Keratinocyte (primary cell): ENCODE measurements around the gene SUSD4. TPM values are rescaled to one million over a fixed set of nuclear protein-coding genes. Genes with fewer than 3 reads are reported as not detected.

ENCODE experiments used
- DNase-seq: peaks from one replicate; pipeline ENCODE4 v3.0.0-alpha.2; 2011; ENCODE audit warnings: low read depth, missing footprints, low spot score
- FAIRE-seq: peaks from 2 replicates; lab custom pipeline; 2011; peaks lifted over from hg19 to GRCh38; lab: Jason Lieb, UNC
- H2AFZ ChIP-seq: 2 replicates; pipeline ENCODE4 v1.6.0; 2012; ENCODE audit warnings: low read length, control low read depth, inconsistent platforms; ENCODE audit not compliant: control insufficient read depth
- H3K27ac ChIP-seq: 2 replicates; pipeline ENCODE4 v1.5.1; 2011; ENCODE audit warnings: low read length; ENCODE audit not compliant: control insufficient read depth, insufficient read depth
- H3K27me3 ChIP-seq: 3 replicates; pipeline ENCODE4 v1.6.0; 2011; ENCODE audit warnings: low read length; ENCODE audit not compliant: control insufficient read depth, insufficient read depth; ENCODE audit errors: extremely low read depth
- H3K36me3 ChIP-seq, 2 experiments: 2 replicates in 1 of 2; 3 replicates in 1 of 2; pipeline ENCODE4 v1.5.1; 2011; ENCODE audit warnings: low read length in 2 of 2, mild to moderate bottlenecking in 1 of 2; ENCODE audit not compliant: control insufficient read depth in 2 of 2, insufficient read depth in 2 of 2; ENCODE audit errors: extremely low read depth in 1 of 2
- H3K4me1 ChIP-seq: 3 replicates; pipeline ENCODE4 v1.5.1; 2011; ENCODE audit warnings: low read length; ENCODE audit not compliant: control insufficient read depth, insufficient read depth; ENCODE audit errors: extremely low read depth
- H3K4me2 ChIP-seq: 3 replicates; pipeline ENCODE4 v1.6.0; 2011; ENCODE audit warnings: low read depth, low read length; ENCODE audit not compliant: control insufficient read depth, insufficient read depth; ENCODE audit errors: extremely low read depth
- H3K4me3 ChIP-seq, 3 experiments: fragments of 200-600 bp in 1 of 3; sonication (generic) in 1 of 3; 2 replicates in 2 of 3; 3 replicates in 1 of 3; pipeline ENCODE4 v1.5.1; 2011 to 2016; ENCODE audit warnings: low read length in 3 of 3, mild to moderate bottlenecking in 3 of 3, control low read depth in 2 of 3, inconsistent platforms in 1 of 3, low read depth in 1 of 3, mixed read lengths in 1 of 3, mixed run types in 1 of 3, moderate library complexity in 1 of 3; ENCODE audit not compliant: control insufficient read depth in 2 of 3, insufficient read depth in 2 of 3; ENCODE audit errors: extremely low read depth in 1 of 3
- H3K79me2 ChIP-seq: 2 replicates; pipeline ENCODE4 v1.6.0; 2012; ENCODE audit warnings: low read length; ENCODE audit not compliant: control insufficient read depth, insufficient read depth
- H3K9ac ChIP-seq: 3 replicates; pipeline ENCODE4 v1.6.0; 2011; ENCODE audit warnings: low read length; ENCODE audit not compliant: control insufficient read depth, insufficient read depth; ENCODE audit errors: extremely low read depth
- H3K9me1 ChIP-seq: 3 replicates; pipeline ENCODE4 v1.6.0; 2011; ENCODE audit warnings: low read length; ENCODE audit not compliant: control insufficient read depth, insufficient read depth; ENCODE audit errors: extremely low read depth
- H3K9me3 ChIP-seq: 2 replicates; pipeline ENCODE4 v1.5.1; 2012; ENCODE audit warnings: low read depth, low read length; ENCODE audit not compliant: control insufficient read depth
- H4K20me1 ChIP-seq: 3 replicates; pipeline ENCODE4 v1.6.0; 2011; ENCODE audit warnings: low read length; ENCODE audit not compliant: control insufficient read depth, insufficient read depth; ENCODE audit errors: extremely low read depth
- EZH2 ChIP-seq: IDR thresholded peaks from one replicate; pipeline ENCODE4 v1.6.1; 2012; ENCODE audit warnings: inconsistent platforms, mild to moderate bottlenecking, low read length, moderate library complexity
- dilution Hi-C: fragments of 300-500 bp; cut with MboI; formaldehyde crosslinking; loops from one replicate; pipeline ENCODE4 v1.7.0; 2020; ENCODE audit warnings: low sequenced_read_pairs; ENCODE audit not compliant: extremely low pct_ligation_motif_present
- polyA plus RNA-seq, 5 experiments: library from polyadenylated mRNA; depleted of rRNA in 3 of 5; stranded (reverse) in 3 of 5; stranded (forward) in 1 of 5; unstranded in 1 of 5; fragments of >200 nt; gene quantifications; 1 replicate in 1 of 5; 2 replicates in 3 of 5; 3 replicates in 1 of 5; pipeline versions ENCODE4 v1.2.1 to v1.2.3, GENCODE V29; 2011 to 2012; ENCODE audit warnings: missing spikeins in 2 of 5, low read depth in 1 of 5, low replicate concordance in 1 of 5
- TF ChIP-seq, protein P1 (sequence below), 3 experiments: IDR thresholded peaks in 1 of 3; conservative IDR thresholded peaks in 1 of 3; optimal IDR thresholded peaks in 1 of 3; 2 replicates in 2 of 3; 3 replicates in 1 of 3; pipeline versions ENCODE3 to v1.5.1; 2011; ENCODE audit warnings: low read length in 3 of 3, mild to moderate bottlenecking in 3 of 3, moderate library complexity in 2 of 3, control low read depth in 1 of 3, inconsistent platforms in 1 of 3; ENCODE audit not compliant: insufficient read depth in 2 of 3; ENCODE audit errors: extremely low read depth in 1 of 3

The SUSD4 gene
- polyA plus RNA-seq, 1 donor (not counting 4 experiments of a cell fraction or from before 2014, with no cell fraction given) = 1.6 TPM

DNA sequence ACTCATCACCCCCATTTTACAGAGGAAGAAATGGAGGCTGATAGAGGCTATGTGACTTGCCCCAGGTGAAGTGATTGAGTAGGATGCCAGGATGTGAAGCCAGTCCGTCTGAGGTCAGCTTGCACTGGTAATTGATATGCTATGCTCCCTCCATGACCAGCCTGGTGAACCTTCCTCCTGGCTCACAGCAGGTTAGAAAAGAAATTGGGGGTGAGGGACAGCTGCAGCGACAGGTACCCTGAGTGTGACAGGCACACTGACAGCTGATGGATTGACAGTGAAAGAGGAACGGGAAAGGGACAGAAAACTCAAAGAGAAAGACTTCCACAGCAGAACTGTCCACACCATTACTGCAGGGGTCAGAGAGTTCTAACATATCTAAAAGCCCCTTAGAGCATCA, 102.1 kb downstream of the SUSD4 start:
- dilution Hi-C loops = no loop called here
- Histone ChIP-seq H3K9ac (no peak overlapping the region), H2AFZ (no peak overlapping the region), H3K4me1 (peaks cover 9% of the 10 kb centered on the region), H3K79me2 (no peaks in the 10 kb centered on the region), H3K36me3 (no peaks in the 10 kb centered on the region), H4K20me1 (no peaks in the 10 kb centered on the region), H3K9me3 (no peaks in the 10 kb centered on the region), H3K4me3 (no peak overlapping the region), H3K27ac (no peak overlapping the region), H3K4me2 (no peak overlapping the region), H3K27me3 (no peaks in the 10 kb centered on the region), H3K9me1 (no peaks in the 10 kb centered on the region)
- FAIRE-seq (no peak), DNase-seq (no peak)
- TF ChIP-seq, protein P1, sequence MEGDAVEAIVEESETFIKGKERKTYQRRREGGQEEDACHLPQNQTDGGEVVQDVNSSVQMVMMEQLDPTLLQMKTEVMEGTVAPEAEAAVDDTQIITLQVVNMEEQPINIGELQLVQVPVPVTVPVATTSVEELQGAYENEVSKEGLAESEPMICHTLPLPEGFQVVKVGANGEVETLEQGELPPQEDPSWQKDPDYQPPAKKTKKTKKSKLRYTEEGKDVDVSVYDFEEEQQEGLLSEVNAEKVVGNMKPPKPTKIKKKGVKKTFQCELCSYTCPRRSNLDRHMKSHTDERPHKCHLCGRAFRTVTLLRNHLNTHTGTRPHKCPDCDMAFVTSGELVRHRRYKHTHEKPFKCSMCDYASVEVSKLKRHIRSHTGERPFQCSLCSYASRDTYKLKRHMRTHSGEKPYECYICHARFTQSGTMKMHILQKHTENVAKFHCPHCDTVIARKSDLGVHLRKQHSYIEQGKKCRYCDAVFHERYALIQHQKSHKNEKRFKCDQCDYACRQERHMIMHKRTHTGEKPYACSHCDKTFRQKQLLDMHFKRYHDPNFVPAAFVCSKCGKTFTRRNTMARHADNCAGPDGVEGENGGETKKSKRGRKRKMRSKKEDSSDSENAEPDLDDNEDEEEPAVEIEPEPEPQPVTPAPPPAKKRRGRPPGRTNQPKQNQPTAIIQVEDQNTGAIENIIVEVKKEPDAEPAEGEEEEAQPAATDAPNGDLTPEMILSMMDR (optimal IDR thresholded peaks at IDR 0.05 in 1 of 3, IDR thresholded peaks at IDR 0.05 in 1 of 3, conservative IDR thresholded peaks at IDR 0.05 in 1 of 3; ENCODE audit: extremely low read depth in 1 of 3, insufficient read depth in 2 of 3, low read length in 3 of 3) = no peak
- no peak for TF ChIP-seq EZH2

DNA sequence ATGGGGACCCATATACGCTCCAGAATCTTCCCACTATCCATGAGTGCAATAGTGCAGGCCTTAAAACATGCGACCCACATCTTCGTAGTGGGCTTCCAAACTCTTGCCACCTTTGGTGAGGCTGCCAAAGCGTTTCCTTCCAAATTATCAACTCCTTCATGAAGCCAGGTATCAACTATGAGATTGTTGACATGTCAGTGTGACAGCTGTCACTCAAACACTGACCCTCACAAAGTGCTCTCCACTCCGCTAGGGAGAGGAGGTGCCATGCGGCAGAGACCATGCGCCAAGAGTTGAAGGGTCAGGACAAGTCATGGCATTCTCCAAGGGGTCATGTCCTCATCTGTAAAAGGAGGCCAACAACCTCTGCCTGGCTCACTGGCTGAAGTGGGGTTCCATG, 103.3 kb downstream of the SUSD4 start:
- Histone ChIP-seq H3K9me1 (no peaks in the 10 kb centered on the region), H3K9ac (no peak overlapping the region), H3K36me3 (no peaks in the 10 kb centered on the region), H3K27me3 (no peaks in the 10 kb centered on the region), H4K20me1 (no peaks in the 10 kb centered on the region), H3K9me3 (no peaks in the 10 kb centered on the region), H3K27ac (no peak overlapping the region), H3K4me3 (no peak overlapping the region), H3K4me2 (no peak overlapping the region), H2AFZ (no peak overlapping the region), H3K4me1 (peaks cover 19% of the 10 kb centered on the region), H3K79me2 (no peaks in the 10 kb centered on the region)
- FAIRE-seq (no peak), DNase-seq (no peak)
- no peak for TF ChIP-seq EZH2
- TF ChIP-seq, protein P1 (optimal IDR thresholded peaks at IDR 0.05 in 1 of 3, IDR thresholded peaks at IDR 0.05 in 1 of 3, conservative IDR thresholded peaks at IDR 0.05 in 1 of 3; ENCODE audit: extremely low read depth in 1 of 3, insufficient read depth in 2 of 3, low read length in 3 of 3) = no peak
- dilution Hi-C loops = no loop called here
